Progenitor cell of endocrine pancreas (in vitro differentiated cells): ENCODE data around the gene AFDN. TPM values are rescaled to one million over a fixed set of nuclear protein-coding genes. Genes with fewer than 3 reads are reported as not detected.

ENCODE experiments used
- DNase-seq: peaks from one replicate; pipeline ENCODE4 v3.0.0; 2021; ENCODE audit warnings: low spot score; ENCODE audit not compliant: unreplicated experiment
- H3K27ac Mint-ChIP-seq: 2 replicates; pipeline ENCODE4 v1.8.0; 2021; ENCODE audit warnings: mild to moderate bottlenecking, moderate library complexity, mixed read lengths
- H3K27me3 Mint-ChIP-seq: 2 replicates; pipeline ENCODE4 v1.8.0; 2021; ENCODE audit warnings: mixed read lengths
- H3K36me3 Mint-ChIP-seq: 2 replicates; pipeline ENCODE4 v1.8.0; 2022; ENCODE audit warnings: mixed read lengths; ENCODE audit not compliant: insufficient read depth
- H3K4me1 Mint-ChIP-seq: 2 replicates; pipeline ENCODE4 v1.8.0; 2021; ENCODE audit warnings: low read depth, mixed read lengths
- H3K4me3 Mint-ChIP-seq: 2 replicates; pipeline ENCODE4 v1.8.0; 2021; ENCODE audit warnings: low read depth, mild to moderate bottlenecking, moderate library complexity, mixed read lengths
- H3K9me3 Mint-ChIP-seq: 2 replicates; pipeline ENCODE4 v1.8.0; 2021; ENCODE audit warnings: low read depth, mixed read lengths
- total RNA-seq: library from RNA; stranded (reverse); gene quantifications from 2 replicates; pipeline ENCODE4 v1.2.1, GENCODE V29; 2021
- TF ChIP-seq, protein P1 (sequence below): fragments of 200-600 bp; sonication (generic); IDR thresholded peaks from one replicate; pipeline ENCODE4 v1.5.0; 2021; ENCODE audit warnings: antibody characterized with exemption, mild to moderate bottlenecking; ENCODE audit not compliant: unreplicated experiment

AFDN gene
- total RNA-seq, 1 donor from 2014 or later: 423 TPM

DNA sequence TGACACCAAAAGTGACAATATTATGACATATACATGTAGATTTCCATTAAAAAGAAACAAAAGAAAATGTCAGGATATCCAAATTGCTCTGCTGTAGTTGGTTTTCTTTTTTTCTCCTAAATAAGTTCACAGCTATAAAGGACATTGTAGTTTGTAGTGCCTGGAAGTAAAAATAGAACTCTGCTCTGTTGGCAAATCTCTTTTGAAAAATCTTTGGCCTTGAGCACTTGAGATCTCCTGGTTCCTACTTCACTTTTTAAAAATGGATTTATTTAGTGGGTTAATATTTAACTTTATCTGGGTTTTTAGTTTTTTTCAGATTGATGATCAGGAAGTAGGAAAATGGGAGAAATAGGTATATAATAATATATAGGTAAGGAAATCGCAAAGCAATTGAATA is 52.9 kb downstream of the AFDN start:
- no peaks in the 10 kb centered on the region for H3K27me3 Mint-ChIP-seq
- H3K4me1 Mint-ChIP-seq: peaks cover 3% of the 10 kb centered on the region
- H3K9me3 Mint-ChIP-seq: no peaks in the 10 kb centered on the region
- DNase-seq: no peak
- H3K36me3 Mint-ChIP-seq: peaks cover 52% of the 10 kb centered on the region
- H3K4me3 Mint-ChIP-seq: no peak overlapping the region
- TF ChIP-seq, protein P1, sequence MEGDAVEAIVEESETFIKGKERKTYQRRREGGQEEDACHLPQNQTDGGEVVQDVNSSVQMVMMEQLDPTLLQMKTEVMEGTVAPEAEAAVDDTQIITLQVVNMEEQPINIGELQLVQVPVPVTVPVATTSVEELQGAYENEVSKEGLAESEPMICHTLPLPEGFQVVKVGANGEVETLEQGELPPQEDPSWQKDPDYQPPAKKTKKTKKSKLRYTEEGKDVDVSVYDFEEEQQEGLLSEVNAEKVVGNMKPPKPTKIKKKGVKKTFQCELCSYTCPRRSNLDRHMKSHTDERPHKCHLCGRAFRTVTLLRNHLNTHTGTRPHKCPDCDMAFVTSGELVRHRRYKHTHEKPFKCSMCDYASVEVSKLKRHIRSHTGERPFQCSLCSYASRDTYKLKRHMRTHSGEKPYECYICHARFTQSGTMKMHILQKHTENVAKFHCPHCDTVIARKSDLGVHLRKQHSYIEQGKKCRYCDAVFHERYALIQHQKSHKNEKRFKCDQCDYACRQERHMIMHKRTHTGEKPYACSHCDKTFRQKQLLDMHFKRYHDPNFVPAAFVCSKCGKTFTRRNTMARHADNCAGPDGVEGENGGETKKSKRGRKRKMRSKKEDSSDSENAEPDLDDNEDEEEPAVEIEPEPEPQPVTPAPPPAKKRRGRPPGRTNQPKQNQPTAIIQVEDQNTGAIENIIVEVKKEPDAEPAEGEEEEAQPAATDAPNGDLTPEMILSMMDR: no peak
- H3K27ac Mint-ChIP-seq: no peak overlapping the region

DNA sequence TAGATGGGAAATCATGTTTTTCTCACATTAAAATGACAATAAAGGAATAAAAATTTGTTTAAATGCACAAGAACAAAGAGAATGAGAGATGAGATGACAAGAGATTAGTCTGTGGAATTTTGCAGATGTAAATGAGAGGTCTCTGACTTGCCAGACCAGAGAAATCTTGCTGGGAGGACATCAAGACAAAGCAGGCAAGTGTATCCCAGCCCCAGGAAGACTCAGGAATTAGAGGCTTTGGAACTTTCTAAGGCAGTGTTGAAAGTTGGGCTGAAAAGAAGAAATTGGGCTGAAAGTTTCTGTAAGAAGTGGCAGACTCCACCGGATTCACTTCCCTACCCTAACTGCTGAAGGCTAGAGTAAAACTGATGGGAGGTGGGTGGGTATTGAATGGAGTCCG is 54.6 kb downstream of the AFDN start:
- H3K4me3 Mint-ChIP-seq: no peak overlapping the region
- H3K27ac Mint-ChIP-seq: peak overlapping the region; percentile 51
- peaks cover 50% of the 10 kb centered on the region for H3K36me3 Mint-ChIP-seq
- no peaks in the 10 kb centered on the region for H3K27me3 Mint-ChIP-seq
- H3K4me1 Mint-ChIP-seq: peaks cover 3% of the 10 kb centered on the region
- DNase-seq: no peak
- TF ChIP-seq, protein P1: no peak
- H3K9me3 Mint-ChIP-seq: no peaks in the 10 kb centered on the region

DNA sequence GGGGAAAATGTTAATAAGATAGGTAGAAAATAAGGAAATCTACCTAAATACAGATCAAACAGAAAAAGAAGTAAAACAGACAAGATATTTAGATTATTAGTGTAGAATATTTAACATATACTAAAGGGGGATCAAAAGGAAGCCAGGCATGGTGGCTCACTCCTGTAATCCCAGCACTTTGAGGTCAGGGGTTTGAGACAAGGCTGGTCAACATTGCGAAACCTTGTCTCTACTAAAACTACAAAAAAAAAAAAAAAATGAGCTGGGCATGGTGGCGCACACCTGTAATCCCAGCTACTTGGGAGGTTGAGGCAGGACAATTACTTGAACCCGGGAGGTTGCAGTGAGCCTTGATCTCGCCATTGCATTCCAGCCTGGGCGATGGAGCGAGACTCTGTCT is 55.5 kb downstream of the AFDN start:
- DNase-seq: no peak
- Mint-ChIP-seq H3K4me1 (peaks cover under 1% of the 10 kb centered on the region), H3K36me3 (peaks cover 48% of the 10 kb centered on the region), H3K27ac (no peak overlapping the region), H3K27me3 (no peaks in the 10 kb centered on the region), H3K9me3 (no peaks in the 10 kb centered on the region), H3K4me3 (no peak overlapping the region)
- TF ChIP-seq, protein P1: no peak

DNA sequence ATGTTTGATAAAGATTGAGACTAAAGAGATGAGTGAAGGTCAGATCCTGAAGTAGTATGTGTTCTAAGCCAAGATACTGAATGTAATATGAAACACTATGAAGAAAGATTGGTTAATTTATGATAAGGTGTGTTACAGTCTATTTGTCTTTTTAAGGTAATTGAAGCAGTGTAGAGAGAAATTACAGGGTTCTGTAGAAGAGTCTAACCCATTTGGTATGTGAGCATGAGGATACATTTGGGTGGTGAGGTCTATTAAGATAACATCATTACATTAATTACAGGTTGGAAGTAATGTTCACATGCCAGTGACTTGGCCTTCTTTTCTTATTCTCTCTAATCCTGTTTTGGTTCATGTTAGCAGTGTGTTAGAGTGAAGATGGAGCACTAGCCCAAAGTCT is 61.4 kb downstream of the AFDN start:
- peaks cover 26% of the 10 kb centered on the region for H3K36me3 Mint-ChIP-seq
- peaks cover 1% of the 10 kb centered on the region for H3K4me1 Mint-ChIP-seq
- TF ChIP-seq, protein P1: no peak
- no peak for DNase-seq
- no peaks in the 10 kb centered on the region for H3K9me3 Mint-ChIP-seq
- H3K27ac Mint-ChIP-seq: no peak overlapping the region
- no peaks in the 10 kb centered on the region for H3K27me3 Mint-ChIP-seq
- H3K4me3 Mint-ChIP-seq: no peak overlapping the region

DNA sequence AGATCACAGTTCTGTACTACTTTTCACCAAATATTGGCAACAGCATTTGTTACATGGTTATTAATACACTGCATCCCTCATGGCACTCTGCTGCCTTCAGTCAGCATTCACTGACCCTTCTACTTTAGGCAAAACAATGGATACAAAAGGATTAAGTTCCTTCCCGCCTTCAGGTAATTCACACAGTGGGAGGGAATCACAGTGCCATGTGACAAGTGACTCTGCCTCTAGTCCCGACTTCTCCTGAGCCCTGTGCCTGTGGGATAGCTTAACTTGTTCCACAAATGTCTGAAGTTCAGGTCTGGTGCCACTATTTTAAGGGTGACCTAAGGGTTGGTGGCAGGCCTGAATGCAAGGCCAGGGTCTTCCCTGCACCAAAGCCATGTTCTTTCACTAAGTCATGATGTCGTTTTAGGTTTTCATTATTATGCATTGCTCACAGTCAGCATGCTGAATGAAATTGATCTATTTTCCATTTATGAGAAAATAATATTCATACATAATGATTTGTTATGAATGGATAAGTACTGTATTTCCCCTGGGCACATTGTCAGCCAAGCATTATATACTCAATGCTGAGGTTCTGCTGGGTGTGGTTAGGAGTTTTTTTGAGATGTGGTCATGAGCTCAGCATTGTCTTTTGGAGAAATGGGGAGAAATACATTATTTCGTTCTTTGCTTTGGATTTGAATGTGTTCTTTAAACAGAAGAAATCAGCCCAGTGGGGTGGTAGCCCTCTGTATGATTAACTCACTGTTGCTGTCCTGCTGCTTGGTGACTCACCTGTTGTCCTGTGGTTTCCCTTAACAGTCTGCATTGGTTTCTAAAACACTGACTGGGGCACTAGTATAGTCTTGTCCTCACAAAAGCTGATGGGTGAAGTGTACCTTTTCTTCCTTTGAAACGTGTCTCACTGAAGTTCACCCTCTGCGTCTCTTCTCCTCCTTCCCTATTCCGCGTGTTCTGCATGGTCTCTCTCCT is 66.4 kb downstream of the AFDN start:
- TF ChIP-seq, protein P1: no peak
- Mint-ChIP-seq H3K27me3 (no peaks in the 10 kb centered on the region), H3K4me1 (peaks cover 1% of the 10 kb centered on the region), H3K27ac (no peak overlapping the region), H3K36me3 (peaks cover 13% of the 10 kb centered on the region), H3K4me3 (no peak overlapping the region), H3K9me3 (no peaks in the 10 kb centered on the region)
- no peak for DNase-seq
